Measurements from ENCODE around the gene SLC25A38. TPM values are rescaled to one million over a fixed set of nuclear protein-coding genes. Genes with fewer than 3 reads are reported as not detected.

SLC25A38 gene
- total RNA-seq: 32.9 and 39.3 TPM in 2 replicates

DNA sequence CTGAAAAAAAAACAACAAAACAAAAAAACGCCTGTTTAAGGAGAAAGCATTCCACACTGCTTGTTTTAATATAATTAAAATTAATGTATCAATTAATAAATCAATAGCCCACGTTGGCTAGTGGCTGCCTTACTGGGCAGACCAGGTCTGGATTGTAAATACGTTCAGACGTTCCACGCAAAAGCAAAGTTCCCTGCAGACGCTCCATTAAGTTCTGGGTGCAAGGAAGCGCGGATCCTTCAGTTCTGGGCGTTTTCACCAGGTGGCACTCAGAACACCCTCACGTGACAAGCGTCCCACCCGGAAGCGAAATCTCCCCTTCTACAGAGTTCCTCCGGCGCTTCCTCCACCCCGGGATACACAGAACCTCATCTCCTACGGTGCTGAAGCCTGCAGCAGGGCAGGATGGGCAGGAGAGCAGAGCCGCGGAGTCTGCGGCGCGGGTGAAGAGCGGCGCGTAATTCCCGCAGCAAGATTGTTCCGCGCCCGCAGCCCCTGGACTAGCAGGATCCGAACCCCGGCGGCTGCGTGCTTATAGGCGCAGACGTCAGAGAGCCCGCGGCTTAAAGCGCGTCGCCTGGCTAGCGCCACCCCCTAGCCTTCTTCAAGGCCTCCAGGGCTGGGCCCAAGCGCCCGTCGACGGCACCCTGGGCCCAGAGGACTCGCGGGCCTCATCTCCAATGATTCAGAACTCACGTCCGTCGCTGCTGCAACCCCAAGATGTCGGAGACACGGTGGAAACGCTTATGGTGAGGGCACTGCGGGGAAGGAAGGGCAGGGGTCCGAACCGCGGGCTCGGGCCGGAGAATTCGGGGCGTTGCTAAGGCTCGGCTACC is at the start of gene SLC25A38:
Gene SLC25A38 (plus strand): TSS at position 326 of the 836 bp plus-strand sequence. CDS start 355 bp downstream, at position 681.

GRCh38 chr3:39406368-39407258 is 23.4 kb downstream of the SLC25A38 start, which contains the start of gene RPSA:
RPSA (plus strand) TSS chr3:39406720; CDS start chr3:39407654, 934 bp downstream.

Small RNA genes lying within 50 kb of the gene (small RNA-seq; reads per million reads assigned to genes)
- gene SNORA6: not detected
- gene SNORA62: not detected

Other genes starting within 250 kb of the SLC25A38 start
- 40.4 and 76.3 TPM in 2 replicates for gene CSRNP1, start 229.8 kb upstream of the SLC25A38 start, total RNA-seq
- gene XIRP1, start 190.8 kb upstream of the SLC25A38 start, total RNA-seq: not detected in 2 replicates
- gene CX3CR1, start 103.3 kb upstream of the SLC25A38 start, total RNA-seq: under 0.01 TPM in 1 of 2 replicates, not detected in the other
- gene CCR8, start 53.7 kb upstream of the SLC25A38 start, total RNA-seq: not detected in 2 replicates
- 1,157 and 1,633 TPM in 2 replicates for gene RPSA, start 23.4 kb downstream of the SLC25A38 start, total RNA-seq
- gene MOBP, start 84.3 kb downstream of the SLC25A38 start, total RNA-seq: 0.76 TPM in 1 of 2 replicates, not detected in the other

Data from placental epithelial cell (primary cell).